Measurements from ENCODE around the gene RAB31.

The RAB31 gene

GRCh38 chr18:9691235-9691634 is 16.9 kb upstream of the RAB31 start:
- DNase-seq (ENCODE audit: low read depth): no peak

GRCh38 chr18:9694174-9694573 is 13.9 kb upstream of the RAB31 start:
- DNase-seq (ENCODE audit: low read depth): no peak

- DNase-seq (ENCODE audit: low read depth): no peak
Observed at GRCh38 chr18:9694952-9695495, 13.1 kb upstream of the RAB31 start.

- DNase-seq (ENCODE audit: low read depth): no peak
Observed at GRCh38 chr18:9695605-9696004, 12.5 kb upstream of the RAB31 start.

GRCh38 chr18:9696112-9696511 is 12.0 kb upstream of the RAB31 start:
- DNase-seq (ENCODE audit: low read depth): no peak

GRCh38 chr18:9696701-9697100 is 11.4 kb upstream of the RAB31 start:
- no peak for DNase-seq (ENCODE audit: low read depth)

GRCh38 chr18:9697121-9697520 is 11.0 kb upstream of the RAB31 start:
- DNase-seq (ENCODE audit: low read depth): no peak

GRCh38 chr18:9698497-9698896 is 9.6 kb upstream of the RAB31 start:
- DNase-seq (ENCODE audit: low read depth): no peak

- no peak for DNase-seq (ENCODE audit: low read depth)
Observed at GRCh38 chr18:9700261-9700796, 7.8 kb upstream of the RAB31 start.

GRCh38 chr18:9701609-9702349 is 6.3 kb upstream of the RAB31 start:
- DNase-seq (ENCODE audit: low read depth): no peak

- DNase-seq (ENCODE audit: low read depth): no peak
Observed at GRCh38 chr18:9704233-9705118, 3.6 kb upstream of the RAB31 start.

GRCh38 chr18:9705183-9705829 is 2.8 kb upstream of the RAB31 start:
- no peak for DNase-seq (ENCODE audit: low read depth)

GRCh38 chr18:9706081-9706935 is 1.8 kb upstream of the RAB31 start:
- DNase-seq (ENCODE audit: low read depth): no peak

- DNase-seq (ENCODE audit: low read depth): no peak
Observed at GRCh38 chr18:9707381-9708056, 582 bp upstream of the RAB31 start.

- no peak for DNase-seq (ENCODE audit: low read depth)
Observed at GRCh38 chr18:9708434-9709303, 568 bp downstream of the RAB31 start.

- DNase-seq (ENCODE audit: low read depth): no peak
Observed at GRCh38 chr18:9709304-9709877, 1.3 kb downstream of the RAB31 start.

GRCh38 chr18:9710037-9710436 is 1.9 kb downstream of the RAB31 start:
- DNase-seq (ENCODE audit: low read depth): no peak

- DNase-seq (ENCODE audit: low read depth): no peak
Observed at GRCh38 chr18:9711361-9712129, 3.4 kb downstream of the RAB31 start.
